Measurements from ENCODE around the gene CNPPD1.

Gene CNPPD1

DNA sequence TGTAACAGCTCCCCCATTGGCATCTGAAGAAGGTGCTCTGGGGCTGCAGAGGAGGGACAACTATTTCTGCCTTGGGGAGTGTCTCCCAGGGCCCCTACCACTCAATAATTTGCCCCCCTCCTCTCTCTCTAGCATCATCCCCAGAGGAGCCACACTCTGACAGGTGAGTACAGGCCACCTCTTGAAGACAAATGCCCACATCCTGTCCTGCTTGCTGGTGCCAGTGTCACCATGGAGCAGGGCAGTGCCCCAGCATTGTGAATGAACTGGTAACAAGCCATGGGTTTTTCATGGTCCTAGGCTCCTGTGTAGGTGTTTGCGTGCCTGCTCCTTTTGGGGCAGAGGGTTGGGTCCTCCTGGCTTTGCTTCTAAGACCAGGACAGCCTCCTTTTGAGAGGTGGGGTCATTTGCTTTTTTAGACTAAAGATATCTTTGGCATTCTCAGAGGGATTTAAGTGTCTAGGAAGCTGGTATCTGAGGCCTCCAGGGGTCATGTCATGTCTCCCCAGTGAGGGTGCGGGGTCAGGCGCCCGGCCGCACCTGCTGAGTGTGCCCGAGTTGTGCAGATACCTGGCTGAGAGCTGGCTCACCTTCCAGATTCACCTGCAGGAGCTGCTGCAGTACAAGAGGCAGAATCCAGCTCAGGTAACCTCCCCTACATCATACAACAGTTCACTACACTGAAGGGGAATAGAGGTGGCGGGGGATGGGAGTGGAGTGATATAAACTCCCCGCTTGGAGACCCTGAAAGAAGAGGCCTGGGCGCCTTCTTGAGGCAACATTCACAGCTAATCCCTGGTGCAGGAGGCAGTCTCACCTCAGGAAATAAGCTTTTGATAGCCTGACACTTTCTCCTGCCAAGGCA is 3.1 kb upstream of the CNPPD1 start:
- DNase-seq (ENCODE audit: low spot score): no peak

GRCh38 chr2:219178377-219179175 is 1.9 kb upstream of the CNPPD1 start:
- peak; percentile 75 for DNase-seq (ENCODE audit: low spot score)

DNA sequence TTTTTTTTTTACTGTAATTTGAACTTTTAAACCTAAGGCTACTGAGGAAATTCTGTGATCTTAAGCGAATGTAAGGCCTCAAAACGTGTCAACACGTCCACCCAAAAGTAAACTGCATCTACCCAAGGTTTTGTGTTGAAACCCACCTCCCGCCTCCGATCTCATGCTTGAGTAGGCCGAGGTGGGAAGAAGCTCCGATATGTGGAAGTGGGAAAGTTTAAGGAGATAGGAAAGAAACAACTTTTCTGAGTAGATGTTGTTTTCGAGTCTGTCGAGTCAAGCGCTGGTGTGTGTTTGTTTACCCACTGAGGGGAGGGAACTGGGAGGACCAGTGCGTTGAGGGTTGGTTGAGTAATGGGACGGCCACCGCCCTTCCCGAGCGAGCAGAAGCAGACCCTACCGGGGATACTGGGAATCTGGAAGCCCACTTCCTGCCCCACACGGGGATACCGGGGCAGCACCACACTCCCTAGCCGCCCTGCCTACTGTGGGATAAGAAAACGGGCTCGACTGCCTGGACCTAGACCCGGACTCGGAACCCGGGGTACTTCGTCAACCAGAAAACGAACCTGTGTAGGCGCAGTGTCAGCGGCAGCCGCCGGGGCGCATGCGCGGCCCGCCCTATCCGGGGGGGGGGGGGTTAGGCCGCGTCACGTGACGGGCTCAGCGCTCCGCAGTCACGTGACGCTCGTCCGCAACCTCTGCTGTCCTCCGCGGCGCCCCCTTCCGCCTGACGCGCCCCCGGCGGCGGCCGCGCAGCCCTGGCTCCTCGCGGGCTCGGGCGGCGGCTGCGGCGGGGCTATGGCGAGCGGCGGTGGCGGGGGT is 1.0 kb upstream of the CNPPD1 start, which contains the start of gene RETREG2:
Gene RETREG2, plus strand, starts transcription at position 724 of the 825 bp plus-strand sequence. Its CDS starts 78 bp downstream, at position 802.
- DNase-seq (ENCODE audit: low spot score): peak; percentile 97

DNA sequence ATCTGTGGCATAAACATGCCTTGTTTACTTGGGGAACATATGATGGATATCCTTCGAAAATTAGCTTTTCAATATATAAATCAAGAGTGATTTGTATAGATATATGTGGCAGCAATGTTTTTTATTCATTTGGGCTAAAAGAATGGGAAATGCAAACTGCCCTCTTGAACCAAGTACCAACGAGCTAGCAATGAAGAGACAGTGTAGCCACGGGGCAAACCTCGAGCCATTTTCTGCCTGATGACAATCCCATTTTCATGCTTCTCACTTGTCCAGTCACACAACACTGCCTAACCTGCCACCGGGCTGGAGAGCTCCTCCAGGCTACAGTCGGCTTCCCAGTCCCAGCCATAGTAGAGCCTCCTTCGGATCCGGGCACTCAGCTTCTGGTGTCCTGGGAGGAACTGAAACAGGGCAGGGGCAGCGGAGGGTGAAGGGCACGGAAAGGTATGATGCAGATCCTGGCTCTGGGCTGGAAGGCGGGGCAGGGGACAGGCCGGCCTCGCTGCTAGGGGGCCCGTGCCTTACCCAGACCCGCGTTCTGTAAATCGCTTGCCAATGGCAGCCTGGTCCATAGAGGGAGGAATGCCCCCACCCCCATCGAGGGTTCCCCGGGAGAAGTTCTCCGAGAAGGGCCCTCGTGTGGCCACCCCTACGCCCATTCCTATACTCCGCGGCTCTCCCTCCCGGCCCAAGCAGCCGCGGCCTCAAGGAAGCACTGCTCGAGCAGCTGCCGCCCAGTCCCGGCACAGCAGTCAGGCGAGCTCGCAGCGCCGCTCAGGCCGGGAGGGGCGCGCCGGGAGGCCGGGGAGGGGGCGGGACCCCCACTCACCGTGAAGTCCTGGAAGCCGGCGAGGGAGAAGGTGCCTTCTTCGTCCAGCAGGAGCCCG is 552 bp downstream of the CNPPD1 start:
- peak; percentile 78 for DNase-seq (ENCODE audit: low spot score)

DNA sequence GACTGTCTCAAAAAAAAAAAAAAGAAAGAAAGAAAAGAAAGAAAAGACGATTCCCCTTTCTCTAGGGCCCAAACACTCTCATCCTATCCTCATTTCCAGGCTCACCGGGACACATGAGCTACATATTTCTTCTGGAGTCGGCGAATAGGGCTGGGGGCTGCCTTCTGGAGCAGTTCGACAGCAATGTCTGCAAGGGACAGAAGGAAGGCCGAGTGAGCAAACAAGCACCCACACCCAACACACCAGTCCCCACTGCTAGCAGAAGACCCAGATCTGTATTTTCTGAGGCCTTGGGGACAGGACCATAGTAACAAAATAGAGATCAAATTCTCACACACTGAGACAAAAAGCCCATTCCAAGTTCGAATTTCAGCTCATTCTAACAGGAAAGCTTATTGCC is 1.2 kb downstream of the CNPPD1 start:
- DNase-seq (ENCODE audit: low spot score): no peak

DNA sequence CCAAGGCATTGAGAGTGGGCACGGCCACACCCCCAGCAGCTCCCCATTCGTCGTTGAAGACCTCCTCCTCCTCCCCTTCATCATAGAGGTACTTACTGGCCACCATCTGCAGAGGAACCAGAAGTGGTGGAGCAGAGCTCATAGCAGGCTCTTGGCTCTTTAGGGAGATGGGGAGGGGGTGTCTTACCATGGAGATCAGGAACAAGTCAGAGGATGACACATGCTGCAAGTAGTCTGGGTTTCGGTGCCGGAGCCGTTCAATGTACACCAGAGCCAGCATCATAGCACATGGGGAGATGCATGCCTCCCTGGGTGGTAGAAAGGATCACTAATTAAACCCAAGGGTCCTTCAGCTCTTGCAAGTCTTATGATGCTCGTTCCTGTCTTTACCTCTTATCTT is 1.9 kb downstream of the CNPPD1 start:
- DNase-seq (ENCODE audit: low spot score): peak; percentile 15

GRCh38 chr2:219174146-219174545 is 2.6 kb downstream of the CNPPD1 start:
- DNase-seq (ENCODE audit: low spot score): peak; percentile 12

GRCh38 chr2:219173176-219173575 is 3.5 kb downstream of the CNPPD1 start:
- DNase-seq (ENCODE audit: low spot score): no peak

DNA sequence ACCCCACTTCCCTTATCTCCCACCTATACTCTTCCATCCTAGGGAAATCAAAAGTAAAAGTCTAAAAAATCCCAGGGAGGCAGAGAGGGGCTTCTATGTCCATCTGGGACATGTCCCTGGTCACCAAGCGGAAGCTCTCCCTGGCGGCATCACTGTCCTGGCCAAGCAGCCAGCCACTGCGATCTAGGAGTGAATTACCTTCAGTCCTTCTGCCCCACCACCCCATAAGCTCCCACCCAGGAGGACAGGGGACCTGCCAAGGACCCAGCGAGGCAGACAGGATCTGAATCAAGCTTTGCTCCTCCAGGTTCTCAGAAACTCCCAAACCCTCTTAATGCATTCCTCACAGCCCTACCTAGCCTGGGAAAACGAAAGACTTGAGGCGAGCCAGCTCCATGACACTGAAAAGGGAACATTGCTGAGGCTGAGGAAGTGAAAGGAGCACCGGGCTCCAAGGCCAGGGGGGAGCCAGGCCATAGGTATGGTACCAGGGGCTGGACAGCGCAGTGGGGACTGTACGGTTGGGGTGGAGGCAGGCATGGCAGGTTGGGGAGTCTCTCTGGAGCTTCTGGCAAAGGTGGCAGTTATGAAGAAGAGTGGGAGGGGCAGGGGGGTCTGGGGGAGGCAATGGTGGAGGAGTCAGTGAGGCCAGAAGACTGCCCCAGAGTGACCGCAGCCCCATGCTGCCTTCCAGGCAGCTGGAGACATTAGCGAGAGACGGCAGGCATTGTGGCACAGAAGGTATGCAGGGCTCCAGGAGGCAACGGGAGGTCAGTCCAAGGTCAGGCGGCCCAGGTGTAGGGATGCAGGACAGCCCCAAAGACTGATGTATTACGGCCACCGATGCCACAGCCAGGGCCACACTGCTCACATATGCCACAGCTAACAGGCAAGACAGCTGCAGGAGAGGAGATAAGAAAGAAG is 4.2 kb downstream of the CNPPD1 start:
- DNase-seq (ENCODE audit: low spot score): peak; percentile 23

DNA sequence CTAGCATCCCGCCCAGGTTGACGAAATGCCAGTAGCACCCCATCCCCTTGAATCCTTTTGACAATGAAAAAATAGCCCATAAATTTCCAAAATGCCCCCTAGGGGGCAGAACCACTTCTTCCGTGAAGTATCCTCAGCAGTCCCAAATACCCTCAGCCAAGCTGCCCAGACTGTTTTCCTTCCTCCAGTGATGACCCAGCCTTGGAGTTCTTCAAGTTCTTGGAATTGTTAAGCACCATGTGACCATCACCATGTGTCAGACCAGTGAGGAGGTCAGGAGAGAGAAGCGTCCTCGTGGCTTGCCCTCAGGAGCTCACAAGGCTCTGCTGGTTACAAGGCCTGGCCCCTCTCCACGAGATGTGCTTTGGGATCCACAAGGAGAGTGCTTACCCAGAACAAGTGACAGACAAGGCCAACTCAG is 5.5 kb downstream of the CNPPD1 start:
- DNase-seq (ENCODE audit: low spot score): peak; percentile 82

DNA sequence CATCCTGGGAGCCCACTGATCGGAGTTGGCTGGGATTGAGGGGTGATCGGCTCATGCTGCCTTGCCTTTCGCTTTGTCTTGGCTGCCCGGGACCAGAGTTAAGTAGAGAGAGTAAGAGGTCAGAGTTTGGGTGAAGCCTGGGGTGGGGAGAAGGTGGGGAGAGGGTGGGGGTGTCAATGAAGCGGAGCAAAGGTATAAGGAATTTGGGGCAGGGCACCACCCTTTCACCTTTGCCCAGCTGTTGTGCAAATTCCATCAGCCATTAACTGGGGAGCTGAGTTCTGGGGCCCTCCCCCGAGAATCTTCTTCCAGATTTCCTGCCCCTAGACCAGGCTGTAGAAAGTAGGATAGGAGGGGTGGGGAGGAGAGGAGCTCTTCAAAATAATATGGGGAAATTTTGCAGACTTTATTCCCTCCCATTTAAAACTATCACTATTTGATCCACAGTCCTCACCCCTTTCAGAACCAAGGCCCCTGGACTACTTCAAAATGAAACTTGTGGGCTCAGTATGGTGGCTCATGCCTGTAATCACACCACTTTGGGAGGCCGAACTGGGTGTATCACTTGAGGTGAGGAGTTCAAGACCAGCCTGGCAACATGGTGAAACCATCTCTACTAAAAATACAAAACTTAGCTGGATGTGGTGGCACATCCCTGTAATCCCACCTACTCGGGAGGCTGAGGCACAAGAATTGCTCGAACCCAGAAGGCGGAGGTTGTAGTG is 6.6 kb downstream of the CNPPD1 start, which contains the start of gene SLC23A3:
Gene SLC23A3, minus strand, starts transcription at position 100 of the 725 bp plus-strand sequence. Its CDS starts 45 bp downstream, at position 55.
- DNase-seq (ENCODE audit: low spot score): peak; percentile 5

DNA sequence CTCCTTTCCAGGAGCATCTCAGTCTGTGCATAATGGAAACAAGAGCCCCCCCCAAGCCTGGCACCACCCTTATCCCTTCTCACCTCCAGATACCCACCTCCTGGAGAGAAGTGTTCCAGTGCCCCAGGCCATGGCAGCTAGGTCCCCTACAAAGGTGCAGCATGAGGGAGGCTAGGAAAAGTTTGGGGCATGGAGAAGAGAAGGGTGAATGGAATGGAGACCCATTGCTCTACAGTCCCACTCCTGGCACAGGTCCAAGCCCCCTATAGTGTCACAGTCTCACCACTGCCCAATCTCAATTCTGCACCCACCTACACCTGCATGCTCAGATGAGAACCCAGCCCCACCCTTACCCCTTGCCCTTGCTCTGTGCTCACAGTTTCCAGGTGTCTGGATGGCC is 7.8 kb downstream of the CNPPD1 start:
- peak; percentile 4 for DNase-seq (ENCODE audit: low spot score)

- DNase-seq (ENCODE audit: low spot score): peak; percentile 3
Observed at GRCh38 chr2:219168526-219168925, 8.2 kb downstream of the CNPPD1 start.

DNA sequence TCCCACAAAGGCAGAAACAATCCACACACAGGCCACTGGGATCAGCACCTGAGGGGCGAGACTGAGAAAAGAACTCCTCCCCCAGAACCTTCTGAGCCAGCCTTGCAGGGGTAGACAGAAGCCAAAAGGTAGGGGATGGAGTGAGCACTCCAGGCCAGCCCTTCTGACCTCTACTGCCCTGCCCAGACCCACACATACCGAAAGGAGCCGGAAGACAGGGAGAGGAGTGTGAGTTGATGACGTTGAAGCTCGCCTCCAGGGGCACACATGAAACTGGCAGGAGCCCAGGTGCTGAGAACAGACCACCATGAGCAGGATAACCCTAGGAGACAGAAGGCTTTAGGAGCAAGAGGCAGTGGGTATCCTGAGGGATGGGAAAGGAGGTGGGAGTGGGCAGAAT is 8.7 kb downstream of the CNPPD1 start:
- peak; percentile 3 for DNase-seq (ENCODE audit: low spot score)

DNA sequence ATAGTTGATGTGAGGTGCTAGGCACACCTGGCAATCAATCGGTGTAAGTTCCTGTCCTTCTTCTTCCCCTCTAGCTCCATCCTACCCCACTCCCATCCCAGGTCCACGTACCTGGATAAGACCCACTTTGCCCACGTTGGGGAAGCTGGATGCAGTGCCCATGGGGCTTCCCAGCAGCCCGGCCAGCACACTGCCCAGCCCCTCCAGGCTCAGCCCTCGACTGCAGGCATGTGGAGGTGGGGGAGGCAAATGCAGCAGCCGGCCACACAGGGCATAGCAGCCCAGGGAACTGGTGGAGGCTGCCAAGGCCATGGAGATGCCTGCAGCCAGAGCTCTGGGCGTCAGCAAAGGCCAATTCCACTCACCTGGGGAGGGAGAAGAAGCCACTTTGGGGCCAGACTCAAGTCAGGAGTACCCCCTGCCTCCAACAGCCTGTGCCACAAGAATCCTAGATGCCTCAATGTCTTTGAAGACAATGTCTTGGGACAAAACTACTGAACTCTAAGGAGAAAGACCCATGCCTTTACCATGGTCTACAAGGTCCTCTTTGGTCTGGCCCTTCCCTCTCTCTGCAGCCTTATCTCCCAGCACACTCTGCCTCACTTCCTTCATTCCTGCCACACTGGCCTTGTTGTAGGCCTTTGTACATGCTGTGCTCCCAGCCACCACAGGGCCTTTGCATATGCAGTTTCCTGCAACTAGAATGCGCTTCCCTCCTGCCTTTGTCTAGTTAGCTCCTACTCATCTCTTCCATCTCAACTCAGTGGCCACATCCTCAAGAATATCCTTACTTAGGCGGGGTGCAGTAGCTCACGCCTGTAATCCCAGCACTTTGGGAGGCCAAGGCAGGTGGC is 11.4 kb downstream of the CNPPD1 start:
- DNase-seq (ENCODE audit: low spot score): no peak

DNA sequence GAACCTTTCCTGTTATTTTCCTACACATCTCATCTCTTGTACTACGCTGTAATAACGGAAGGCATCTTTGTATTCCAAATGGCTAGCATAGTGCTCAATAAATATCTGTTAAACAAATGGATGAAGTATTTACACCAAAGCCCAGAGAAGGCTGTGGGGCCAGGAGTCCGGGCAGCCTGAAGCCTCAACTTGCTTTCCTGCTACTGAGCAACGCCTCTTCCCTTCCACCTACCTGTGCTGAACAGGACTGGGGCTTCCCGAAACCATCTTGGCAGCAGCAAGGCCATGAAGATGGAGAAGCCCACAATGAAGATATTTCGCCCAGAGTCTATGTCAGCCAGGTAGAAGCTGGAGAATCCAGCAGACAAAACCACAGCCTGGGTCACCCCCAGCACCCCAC is 13.6 kb downstream of the CNPPD1 start:
- no peak for DNase-seq (ENCODE audit: low spot score)

DNA sequence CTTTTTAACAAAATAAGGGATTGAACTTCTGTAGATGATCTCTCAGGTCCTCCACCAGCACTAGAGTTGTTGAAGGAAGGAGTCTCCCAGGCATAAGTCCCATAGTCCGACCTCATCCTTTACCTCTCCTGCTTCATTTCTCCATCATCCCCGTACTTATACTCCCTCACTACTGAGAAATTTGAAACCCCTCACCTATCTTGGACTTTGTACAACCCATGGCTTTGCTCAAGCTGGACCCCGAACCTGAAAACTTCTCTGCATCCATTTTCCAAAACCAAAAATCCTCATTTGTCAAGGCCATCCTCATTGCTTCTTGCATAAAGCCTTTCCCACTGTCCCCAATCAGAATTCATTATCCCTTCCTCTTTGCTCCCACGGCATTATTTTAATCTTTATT is 15.6 kb downstream of the CNPPD1 start:
- DNase-seq (ENCODE audit: low spot score): no peak

All from hematopoietic multipotent progenitor cell treated with erythropoietin and hydrocortisone succinate and interleukin-3 and kit ligand, for 17 days (in vitro differentiated cells).